Mesenchymal stem cell (in vitro differentiated cells and primary cell): ENCODE results near the gene DCBLD1.
A peak's percentile ranks its signal among the peaks of the same experiment; 100 is the strongest.

Source experiments
- DNase-seq: peaks from one replicate; pipeline ENCODE4 v3.0.0-alpha.2; 2013
- H2AFZ ChIP-seq: one replicate; pipeline ENCODE4 v1.6.1; 2013; ENCODE audit warnings: low read depth, mild to moderate bottlenecking, control low read depth, inconsistent platforms, low read length, moderate library complexity
- H2AK5ac ChIP-seq: 2 replicates; pipeline ENCODE4 v1.6.1; 2013; ENCODE audit warnings: low read length, moderate library complexity, mild to moderate bottlenecking, inconsistent platforms; ENCODE audit not compliant: severe bottlenecking
- H2BK120ac ChIP-seq: one replicate; pipeline ENCODE4 v1.6.1; 2013; ENCODE audit warnings: low read depth, mild to moderate bottlenecking, inconsistent platforms, low read length, moderate library complexity
- H2BK12ac ChIP-seq, 2 experiments: one replicate each; pipeline ENCODE4 v1.6.1; 2013; ENCODE audit warnings: inconsistent platforms in 2 of 2, low read length in 2 of 2, mild to moderate bottlenecking in 2 of 2, moderate library complexity in 2 of 2, control low read depth in 1 of 2
- H2BK15ac ChIP-seq: one replicate; pipeline ENCODE4 v1.6.1; 2013; ENCODE audit warnings: mild to moderate bottlenecking, low read depth, inconsistent platforms; ENCODE audit not compliant: poor library complexity, severe bottlenecking
- H2BK5ac ChIP-seq: 2 replicates; pipeline ENCODE4 v1.6.1; 2013; ENCODE audit warnings: low read depth, mild to moderate bottlenecking, low read length, control low read depth, inconsistent platforms; ENCODE audit not compliant: poor library complexity, severe bottlenecking
- H3K14ac ChIP-seq, 2 experiments: one replicate each; pipeline ENCODE4 v1.6.1; 2013; ENCODE audit warnings: inconsistent platforms in 2 of 2, low read length in 2 of 2, control low read depth in 1 of 2, mild to moderate bottlenecking in 1 of 2, moderate library complexity in 1 of 2
- H3K18ac ChIP-seq, 2 experiments: one replicate each; pipeline ENCODE4 v1.6.1; 2013; ENCODE audit warnings: inconsistent platforms in 2 of 2, low read length in 2 of 2, control low read depth in 1 of 2, low read depth in 1 of 2, mild to moderate bottlenecking in 1 of 2
- H3K23ac ChIP-seq, 2 experiments: one replicate each; pipeline ENCODE4 v1.6.1; 2013; ENCODE audit warnings: inconsistent platforms in 2 of 2, low read length in 2 of 2, mild to moderate bottlenecking in 2 of 2, moderate library complexity in 2 of 2, control low read depth in 1 of 2
- H3K27ac ChIP-seq: 2 replicates; pipeline ENCODE4 v1.5.1; 2013; ENCODE audit warnings: mild to moderate bottlenecking, moderate library complexity, low read length, control low read depth, inconsistent platforms; ENCODE audit not compliant: poor library complexity, severe bottlenecking
- H3K27me3 ChIP-seq, 2 experiments: 2 replicates each; pipeline versions ENCODE4 v1.6.1 to v1.7.0; 2013; ENCODE audit warnings: low read length in 2 of 2, mild to moderate bottlenecking in 2 of 2, moderate library complexity in 2 of 2, control low read depth in 1 of 2, inconsistent platforms in 1 of 2; ENCODE audit not compliant: control insufficient read depth in 1 of 2, insufficient read depth in 1 of 2
- H3K36me3 ChIP-seq, 2 experiments: 2 replicates each; pipeline versions ENCODE4 v1.6.1 to v1.7.0; 2013; ENCODE audit warnings: low read length in 2 of 2, control low read depth in 1 of 2, inconsistent platforms in 1 of 2, low read depth in 1 of 2, mild to moderate bottlenecking in 1 of 2; ENCODE audit not compliant: insufficient read depth in 2 of 2, control insufficient read depth in 1 of 2
- H3K4ac ChIP-seq, 2 experiments: one replicate each; pipeline ENCODE4 v1.6.1; 2013; ENCODE audit warnings: inconsistent platforms in 2 of 2, low read length in 2 of 2, mild to moderate bottlenecking in 2 of 2, moderate library complexity in 2 of 2, control low read depth in 1 of 2, low read depth in 1 of 2
- H3K4me1 ChIP-seq: 2 replicates; pipeline ENCODE4 v1.6.1; 2013; ENCODE audit warnings: low read depth, low read length, control low read depth; ENCODE audit not compliant: control insufficient read depth, insufficient read depth
- H3K4me2 ChIP-seq: 2 replicates; pipeline ENCODE4 v1.6.1; 2013; ENCODE audit warnings: low read length, mild to moderate bottlenecking, inconsistent platforms; ENCODE audit not compliant: poor library complexity, severe bottlenecking
- H3K4me3 ChIP-seq, 2 experiments: 2 replicates each; pipeline versions ENCODE4 v1.5.1 to v1.7.0; 2013; ENCODE audit warnings: low read length in 2 of 2, mild to moderate bottlenecking in 2 of 2, control low read depth in 1 of 2, low read depth in 1 of 2; ENCODE audit not compliant: insufficient read depth in 1 of 2
- H3K79me1 ChIP-seq: replicated peaks from 2 replicates; pipeline ENCODE4 v1.6.1; 2013; ENCODE audit warnings: mild to moderate bottlenecking, control low read depth, low read length, inconsistent platforms; ENCODE audit not compliant: poor library complexity, severe bottlenecking
- H3K9ac ChIP-seq: 2 replicates; pipeline ENCODE4 v1.7.0; 2013; ENCODE audit warnings: mild to moderate bottlenecking, low read length, moderate library complexity
- H3K9me3 ChIP-seq: 2 replicates; pipeline ENCODE4 v1.7.0; 2013; ENCODE audit warnings: mild to moderate bottlenecking, low read length; ENCODE audit not compliant: control insufficient read depth
- H4K8ac ChIP-seq: one replicate; pipeline ENCODE4 v1.6.1; 2013; ENCODE audit warnings: inconsistent platforms, mild to moderate bottlenecking, low read length, moderate library complexity
- H4K91ac ChIP-seq: one replicate; pipeline ENCODE4 v1.6.1; 2013; ENCODE audit warnings: mild to moderate bottlenecking, low read length, inconsistent platforms
- WGBS: methylation state at CpG from one replicate; pipeline ENCODE4 v1.1.7; 2013; ENCODE audit warnings: mixed read lengths; 5-methylcytosine and 5-hydroxymethylcytosine counted together

DCBLD1 gene

DNA sequence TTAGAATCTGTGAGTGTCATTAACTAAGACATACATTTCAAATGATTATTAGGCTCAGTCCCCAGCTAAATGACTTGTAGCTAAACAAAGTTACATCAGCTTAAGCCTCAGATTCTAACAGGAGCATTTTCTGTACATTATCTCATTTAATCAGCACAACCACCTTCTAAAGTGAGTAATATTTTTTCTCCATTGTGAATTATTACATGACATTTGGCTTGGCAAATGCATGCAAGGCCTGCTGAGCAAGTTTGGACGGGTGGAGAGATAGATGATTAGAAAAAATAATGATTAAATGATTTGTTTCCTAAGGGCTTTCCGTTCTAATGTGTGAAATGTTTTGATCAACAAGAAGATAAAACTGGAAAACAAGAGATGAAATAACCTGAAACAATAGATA, 20.7 kb downstream of the DCBLD1 start:
- H2AK5ac ChIP-seq = no peak overlapping the region
- no peak overlapping the region for H2AFZ ChIP-seq
- H3K9ac ChIP-seq = no peak overlapping the region
- H3K4me1 ChIP-seq = peaks cover 5% of the 10 kb centered on the region
- H2BK5ac ChIP-seq = no peak overlapping the region
- WGBS = 95% methylated on average over 1 of the region's 2 CpGs
- no peak overlapping the region for H3K18ac ChIP-seq
- no peak overlapping the region for H2BK15ac ChIP-seq
- no peak overlapping the region for H4K8ac ChIP-seq
- no peak overlapping the region for H2BK120ac ChIP-seq
- no peak overlapping the region for H4K91ac ChIP-seq
- H3K9me3 ChIP-seq = no peaks in the 10 kb centered on the region
- no peak overlapping the region for H3K4ac ChIP-seq
- H3K14ac ChIP-seq = no peak overlapping the region
- H3K36me3 ChIP-seq = peaks cover 3 to 16% of the 10 kb centered on the region in 2 experiments
- H3K27ac ChIP-seq = no peak overlapping the region
- no peak overlapping the region for H2BK12ac ChIP-seq
- no peak overlapping the region for H3K4me3 ChIP-seq
- no peak for DNase-seq
- H3K4me2 ChIP-seq = no peak overlapping the region
- H3K79me1 ChIP-seq = peaks cover 5% of the 10 kb centered on the region
- H3K27me3 ChIP-seq = no peaks in the 10 kb centered on the region
- no peak overlapping the region for H3K23ac ChIP-seq

DNA sequence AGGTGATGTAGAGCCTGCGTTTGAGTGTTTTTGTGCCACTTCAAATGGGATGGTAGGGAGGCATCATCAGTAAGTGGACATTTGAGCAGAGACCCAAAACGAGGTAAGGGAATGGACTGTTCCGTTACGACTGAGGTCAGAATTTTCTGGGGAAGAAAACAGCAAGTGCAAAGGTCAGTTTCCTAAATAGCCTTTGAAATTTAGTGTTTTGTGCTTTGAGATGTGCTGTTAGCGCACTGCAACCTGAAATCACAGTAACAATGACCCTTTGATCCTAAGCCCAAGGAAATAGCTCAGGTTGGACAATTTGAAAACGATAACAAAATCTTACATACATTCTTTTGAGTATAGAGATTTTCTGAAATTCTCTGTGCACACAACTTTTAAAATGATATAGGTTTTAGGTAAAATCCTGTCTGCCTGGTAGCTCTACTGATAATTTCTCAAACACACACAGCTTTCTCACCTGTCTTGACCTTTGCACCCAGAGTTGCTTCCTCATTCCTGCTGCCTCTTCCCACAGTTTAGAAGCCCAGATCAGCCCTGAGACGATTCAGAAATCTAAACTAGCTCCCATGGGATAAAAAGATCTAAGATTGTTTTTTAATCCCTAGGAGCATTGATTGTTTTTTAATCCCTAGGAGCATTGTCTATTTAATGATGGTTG, 22.1 kb downstream of the DCBLD1 start:
- WGBS = 98% methylated on average over 5 of the region's 7 CpGs
- H3K14ac ChIP-seq = no peak overlapping the region
- H3K23ac ChIP-seq = no peak overlapping the region
- no peak overlapping the region for H2AFZ ChIP-seq
- H3K36me3 ChIP-seq = peaks cover 11 to 16% of the 10 kb centered on the region in 2 experiments
- peaks cover 17% of the 10 kb centered on the region for H3K79me1 ChIP-seq
- H2BK5ac ChIP-seq = no peak overlapping the region
- H2BK120ac ChIP-seq = no peak overlapping the region
- no peak overlapping the region for H3K27ac ChIP-seq
- no peak overlapping the region for H3K4me3 ChIP-seq
- no peak overlapping the region for H4K91ac ChIP-seq
- H3K18ac ChIP-seq = no peak overlapping the region
- no peak overlapping the region for H3K9ac ChIP-seq
- no peak overlapping the region for H3K4ac ChIP-seq
- H4K8ac ChIP-seq = no peak overlapping the region
- peaks cover 10% of the 10 kb centered on the region for H3K4me1 ChIP-seq
- H3K9me3 ChIP-seq = no peaks in the 10 kb centered on the region
- peak overlapping the region in 1 of 2 experiments; percentile 71 for H2BK12ac ChIP-seq
- H3K27me3 ChIP-seq = no peaks in the 10 kb centered on the region
- no peak overlapping the region for H2BK15ac ChIP-seq
- peak overlapping the region; percentile 73 for H2AK5ac ChIP-seq
- DNase-seq = no peak
- no peak overlapping the region for H3K4me2 ChIP-seq

DNA sequence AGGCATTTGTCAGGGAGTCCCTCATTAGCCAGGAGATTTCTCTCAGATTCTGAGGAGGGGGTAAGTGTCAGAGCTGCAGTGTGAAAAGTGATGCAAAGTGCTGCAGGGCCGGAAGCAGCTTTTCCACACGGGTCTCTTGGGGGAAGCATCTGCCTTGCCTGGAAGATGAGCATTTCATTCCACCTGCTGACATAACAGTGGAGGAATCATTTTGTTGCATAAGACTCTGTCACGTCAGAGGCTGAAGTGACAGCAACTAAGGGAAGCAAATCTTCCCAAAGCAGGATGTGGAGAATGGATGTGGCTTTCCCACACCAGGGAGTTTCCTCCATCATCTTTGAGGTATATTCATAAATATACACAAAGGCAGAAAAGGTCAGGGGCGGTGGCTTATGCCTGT, 22.8 kb downstream of the DCBLD1 start:
- no peak overlapping the region for H3K4me2 ChIP-seq
- H4K8ac ChIP-seq = no peak overlapping the region
- H2BK5ac ChIP-seq = no peak overlapping the region
- H2AFZ ChIP-seq = no peak overlapping the region
- H3K27me3 ChIP-seq = no peaks in the 10 kb centered on the region
- H3K4ac ChIP-seq = no peak overlapping the region
- 67% methylated on average over 4 of the region's 4 CpGs for WGBS
- H3K9me3 ChIP-seq = no peaks in the 10 kb centered on the region
- no peak overlapping the region for H3K4me3 ChIP-seq
- DNase-seq = peak; percentile 83
- no peak overlapping the region for H2BK15ac ChIP-seq
- H2AK5ac ChIP-seq = peak overlapping the region; percentile 31
- peak overlapping the region in 1 of 2 experiments; percentile 46 for H3K18ac ChIP-seq
- H3K4me1 ChIP-seq = peaks cover 11% of the 10 kb centered on the region
- no peak overlapping the region for H3K14ac ChIP-seq
- peaks cover 11 to 16% of the 10 kb centered on the region in 2 experiments for H3K36me3 ChIP-seq
- H2BK120ac ChIP-seq = no peak overlapping the region
- H3K23ac ChIP-seq = no peak overlapping the region
- peak overlapping the region; percentile 17 for H3K27ac ChIP-seq
- no peak overlapping the region for H4K91ac ChIP-seq
- H2BK12ac ChIP-seq = no peak overlapping the region
- peaks cover 19% of the 10 kb centered on the region for H3K79me1 ChIP-seq
- no peak overlapping the region for H3K9ac ChIP-seq

DNA sequence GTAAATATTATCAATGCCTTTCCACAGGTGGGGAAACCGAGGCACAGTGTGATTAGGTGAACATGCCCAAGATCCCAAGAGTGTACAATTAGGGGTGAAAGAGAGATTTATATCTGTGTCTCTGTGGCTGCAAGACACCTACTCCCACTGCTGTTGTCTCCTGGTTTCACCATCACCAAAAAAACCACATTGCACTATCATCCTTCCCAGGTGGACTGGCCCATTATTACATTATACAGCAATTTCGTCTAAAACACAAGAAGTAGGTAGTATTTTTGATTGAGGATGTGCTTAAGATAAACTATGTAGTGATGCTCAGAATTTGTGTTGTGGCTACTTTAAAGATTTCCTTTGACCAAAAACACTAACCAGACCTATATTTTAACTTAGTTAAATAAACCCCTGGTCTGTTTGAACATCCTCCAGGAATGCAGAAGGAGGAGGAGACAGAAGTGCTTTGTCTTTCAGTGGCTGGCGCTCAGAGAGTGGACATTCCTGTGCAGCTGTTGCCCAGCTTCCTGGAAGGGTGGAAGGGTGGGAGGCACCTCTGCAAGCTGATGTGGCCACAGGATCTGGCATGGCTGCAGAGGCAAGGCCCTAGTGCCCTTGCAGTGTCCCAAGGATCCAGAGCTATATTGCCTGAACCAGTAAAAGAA, 23.8 kb downstream of the DCBLD1 start:
- peak overlapping the region in 1 of 2 experiments; percentile 21 for H2BK12ac ChIP-seq
- no peak overlapping the region for H3K23ac ChIP-seq
- H3K4me2 ChIP-seq = no peak overlapping the region
- H3K14ac ChIP-seq = no peak overlapping the region
- H2AFZ ChIP-seq = no peak overlapping the region
- WGBS = 31% methylated on average over 1 of the region's 3 CpGs
- H4K91ac ChIP-seq = no peak overlapping the region
- H3K27me3 ChIP-seq = no peaks in the 10 kb centered on the region
- H2BK15ac ChIP-seq = no peak overlapping the region
- H3K9me3 ChIP-seq = no peaks in the 10 kb centered on the region
- H3K18ac ChIP-seq = peak overlapping the region; percentile 29 to 55
- peak overlapping the region; percentile 82 for H4K8ac ChIP-seq
- no peak overlapping the region for H2BK5ac ChIP-seq
- H3K79me1 ChIP-seq = peaks cover 19% of the 10 kb centered on the region
- peak overlapping the region; percentile 86 for H3K27ac ChIP-seq
- H2BK120ac ChIP-seq = no peak overlapping the region
- peaks cover 13% of the 10 kb centered on the region for H3K4me1 ChIP-seq
- H3K9ac ChIP-seq = no peak overlapping the region
- DNase-seq = no peak
- peak overlapping the region in 1 of 2 experiments; percentile 53 for H3K4ac ChIP-seq
- H3K36me3 ChIP-seq = peaks cover 8 to 16% of the 10 kb centered on the region in 2 experiments
- no peak overlapping the region for H3K4me3 ChIP-seq
- H2AK5ac ChIP-seq = peak overlapping the region; percentile 82
